HUES6 (cell line): ENCODE measurements around the gene PSMA2.
"Not testable (repeated sequence)": the region's sequence is repeated elsewhere in the genome, so short reads cannot be mapped to it uniquely, and the experiment has no call there.

ENCODE experiments used
- H3K27ac ChIP-seq: 2 replicates; pipeline ENCODE4 v1.7.0; 2013; ENCODE audit warnings: low read depth, mild to moderate bottlenecking, low read length, inconsistent platforms
- H3K27me3 ChIP-seq: 2 replicates; pipeline ENCODE4 v1.6.1; 2013; ENCODE audit warnings: low read length; ENCODE audit not compliant: control insufficient read depth, insufficient read depth
- H3K36me3 ChIP-seq: 2 replicates; pipeline ENCODE4 v1.6.1; 2013; ENCODE audit warnings: low read length; ENCODE audit not compliant: control insufficient read depth, insufficient read depth
- H3K4me1 ChIP-seq: 2 replicates; pipeline ENCODE4 v1.6.1; 2013; ENCODE audit warnings: low read length; ENCODE audit not compliant: control insufficient read depth, insufficient read depth
- H3K4me3 ChIP-seq: 2 replicates; pipeline ENCODE4 v1.5.1; 2013; ENCODE audit warnings: low read depth, low read length
- H3K9ac ChIP-seq: one replicate; pipeline ENCODE4 v1.6.1; 2013; ENCODE audit warnings: mild to moderate bottlenecking, low read length
- H3K9me3 ChIP-seq: 2 replicates; pipeline ENCODE4 v1.6.1; 2013; ENCODE audit warnings: low read depth, low read length; ENCODE audit not compliant: control insufficient read depth, insufficient read depth

PSMA2 gene

GRCh38 chr7:42902331-42902730, 29.6 kb downstream of the PSMA2 start:
- H3K4me3 ChIP-seq, result no peak overlapping the region
- H3K4me1 ChIP-seq, result no peaks in the 10 kb centered on the region
- no peaks in the 10 kb centered on the region for H3K9me3 ChIP-seq
- no peak overlapping the region for H3K27ac ChIP-seq
- no peak overlapping the region for H3K9ac ChIP-seq
- H3K27me3 ChIP-seq, result no peaks in the 10 kb centered on the region
- H3K36me3 ChIP-seq, result no peaks in the 10 kb centered on the region

GRCh38 chr7:42900842-42901241, 31.1 kb downstream of the PSMA2 start:
- Histone ChIP-seq H3K9ac (no peak overlapping the region), H3K4me1 (no peaks in the 10 kb centered on the region), H3K36me3 (no peaks in the 10 kb centered on the region), H3K27me3 (no peaks in the 10 kb centered on the region), H3K27ac (no peak overlapping the region), H3K9me3 (peaks cover 6% of the 10 kb centered on the region; the same call in 1 of the 2 replicates), H3K4me3 (no peak overlapping the region)

DNA sequence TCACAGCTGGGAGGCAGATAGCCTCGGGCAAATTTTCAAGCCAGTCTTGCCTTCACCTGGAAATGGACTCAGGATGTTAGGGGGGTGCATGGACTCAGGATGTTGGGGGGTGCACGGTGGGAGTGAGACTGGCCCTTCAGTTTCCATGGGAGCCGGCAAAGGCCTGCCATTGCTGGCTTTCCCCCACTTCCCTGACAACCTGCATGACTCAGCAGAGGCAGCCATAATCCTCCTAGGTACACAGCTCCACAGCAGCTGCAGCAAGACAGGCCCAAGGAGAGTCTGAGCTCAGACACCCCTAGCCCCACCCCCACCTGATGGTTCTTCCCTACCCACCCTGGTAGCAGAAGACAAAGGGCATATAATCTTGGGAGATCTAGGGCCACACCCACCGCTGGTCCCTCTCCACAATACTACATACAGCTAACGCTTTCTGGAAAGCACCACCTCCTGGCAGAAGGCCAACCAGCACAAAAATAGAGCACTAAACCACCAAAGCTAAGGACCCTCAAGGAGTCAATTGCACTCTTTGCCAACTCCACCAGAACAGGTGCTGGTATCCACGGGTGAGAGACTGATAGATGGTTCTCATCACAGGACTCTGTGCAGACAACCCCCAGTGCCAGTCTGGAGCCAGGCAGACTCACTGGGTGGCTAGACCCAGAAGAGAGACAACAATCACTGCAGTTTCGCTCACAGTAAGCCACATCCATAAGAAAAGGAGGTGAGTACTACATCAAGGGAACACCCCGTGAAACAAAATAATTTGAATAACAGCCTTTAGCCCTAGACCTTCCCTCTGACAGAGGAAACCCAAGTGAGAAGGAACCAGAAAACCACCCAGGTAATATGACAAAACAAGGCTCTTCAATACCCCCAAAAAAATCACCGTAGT, 38.4 kb downstream of the PSMA2 start:
- Histone ChIP-seq H3K9ac (peak overlapping the region; percentile 78), H3K27me3 (no peaks in the 10 kb centered on the region), H3K4me1 (peaks cover 13% of the 10 kb centered on the region), H3K9me3 (peaks cover 16% of the 10 kb centered on the region; the same call in 1 of the 2 replicates), H3K36me3 (no peaks in the 10 kb centered on the region), H3K27ac (peak overlapping the region; percentile 7; the same call in 1 of the 2 replicates), H3K4me3 (peak overlapping the region; percentile 30; the same call in 1 of the 2 replicates)

DNA sequence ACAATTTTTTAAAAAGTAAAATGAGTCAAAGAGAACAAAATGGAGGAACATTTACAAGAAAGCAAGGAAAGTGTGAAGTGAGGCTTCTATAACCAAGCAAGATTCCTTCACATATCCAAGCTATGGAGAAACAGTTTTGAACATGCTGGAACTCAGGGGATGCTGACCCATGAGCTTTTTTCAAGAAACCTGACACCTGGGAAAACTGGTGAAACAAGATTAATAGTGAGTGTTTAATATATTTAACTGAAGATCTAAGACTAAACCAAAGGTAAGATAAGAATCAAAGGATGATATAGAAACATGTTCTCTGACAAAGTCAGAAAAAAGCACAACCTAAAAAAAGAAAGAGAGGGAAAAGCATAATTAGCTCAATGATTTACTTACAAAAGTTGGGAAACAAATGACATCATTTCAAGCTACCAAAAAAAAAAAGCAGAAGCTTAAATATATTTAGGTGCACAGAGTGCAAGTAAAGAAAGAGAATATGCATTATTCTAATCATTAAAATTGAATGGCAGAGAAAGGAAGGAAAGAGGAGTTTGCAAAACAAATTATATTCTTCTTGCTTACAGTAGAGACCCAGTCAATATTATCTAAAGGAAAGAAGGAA, 45.0 kb downstream of the PSMA2 start:
- Histone ChIP-seq H3K27me3 (no peaks in the 10 kb centered on the region), H3K9me3 (no peaks in the 10 kb centered on the region), H3K4me3 (peak overlapping the region; percentile 60), H3K36me3 (0 out of 2 replicates have a peak, but pooled peaks cover 2% of the 10 kb centered on the region), H3K9ac (no peak overlapping the region), H3K27ac (no peak overlapping the region), H3K4me1 (peaks cover 10% of the 10 kb centered on the region)

GRCh38 chr7:42886129-42886528, 45.8 kb downstream of the PSMA2 start:
- no peak overlapping the region for H3K4me3 ChIP-seq
- H3K9me3 ChIP-seq, result no peaks in the 10 kb centered on the region
- no peak overlapping the region for H3K9ac ChIP-seq
- peaks cover 10% of the 10 kb centered on the region for H3K4me1 ChIP-seq
- H3K27me3 ChIP-seq, result no peaks in the 10 kb centered on the region
- H3K36me3 ChIP-seq, result 0 out of 2 replicates have a peak, but pooled peaks cover 2% of the 10 kb centered on the region
- H3K27ac ChIP-seq, result no peak overlapping the region

GRCh38 chr7:42885183-42885582, 46.8 kb downstream of the PSMA2 start:
- H3K27me3 ChIP-seq, H3K9me3 ChIP-seq, H3K4me1 ChIP-seq, H3K9ac ChIP-seq, H3K36me3 ChIP-seq, H3K4me3 ChIP-seq, H3K27ac ChIP-seq: not testable (repeated sequence)

DNA sequence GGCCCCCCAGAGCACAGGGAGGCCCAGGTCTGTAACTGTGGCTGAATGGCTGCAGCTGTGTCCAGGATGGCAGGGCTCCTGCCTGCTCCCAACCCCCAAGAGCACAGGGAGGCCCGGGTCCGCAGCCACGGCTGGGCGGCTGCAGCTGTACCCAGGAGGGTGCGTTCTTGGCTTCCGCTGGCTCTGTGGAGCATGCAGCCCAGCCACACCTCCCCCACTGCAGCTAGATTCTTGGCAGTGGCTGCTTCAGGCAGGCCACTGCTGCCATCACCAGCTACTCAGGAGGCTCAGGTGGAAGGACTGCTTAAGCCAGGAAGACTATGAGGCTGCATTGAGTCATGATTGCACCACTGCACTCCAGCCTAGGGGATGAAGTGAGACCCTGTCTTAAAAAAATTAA, 48.0 kb downstream of the PSMA2 start:
- H3K9ac ChIP-seq, result no peak overlapping the region
- H3K9me3 ChIP-seq, result peaks cover 6% of the 10 kb centered on the region; the same call in 1 of the 2 replicates
- peaks cover 6% of the 10 kb centered on the region; the same call in 1 of the 2 replicates for H3K36me3 ChIP-seq
- H3K27me3 ChIP-seq, result no peaks in the 10 kb centered on the region
- H3K4me1 ChIP-seq, result peaks cover 10% of the 10 kb centered on the region
- no peak overlapping the region for H3K27ac ChIP-seq
- no peak overlapping the region for H3K4me3 ChIP-seq

DNA sequence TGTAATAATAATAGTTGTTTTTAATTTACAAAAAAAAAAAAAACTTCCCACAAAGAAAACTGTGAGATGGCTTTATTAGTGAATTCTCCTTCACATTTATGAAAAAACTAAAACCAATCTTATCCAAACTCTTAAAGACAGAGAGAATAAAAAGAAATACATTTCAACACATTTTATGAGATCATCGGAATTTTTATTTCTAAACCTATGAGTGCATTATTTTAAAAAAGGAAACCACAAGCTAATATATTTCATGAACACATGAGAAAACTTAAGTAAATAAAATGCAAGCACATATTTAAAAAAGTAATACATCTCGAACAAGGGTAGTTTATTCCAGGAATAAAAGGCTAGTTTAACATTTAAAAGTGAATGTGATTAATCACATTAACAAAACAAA, 51.6 kb downstream of the PSMA2 start:
- Histone ChIP-seq H3K36me3 (peaks cover 6% of the 10 kb centered on the region; the same call in 1 of the 2 replicates), H3K27me3 (no peaks in the 10 kb centered on the region), H3K9me3 (peaks cover 12% of the 10 kb centered on the region; the same call in 1 of the 2 replicates), H3K27ac (no peak overlapping the region), H3K9ac (no peak overlapping the region), H3K4me3 (no peak overlapping the region), H3K4me1 (peaks cover 7% of the 10 kb centered on the region; the same call in 1 of the 2 replicates)

DNA sequence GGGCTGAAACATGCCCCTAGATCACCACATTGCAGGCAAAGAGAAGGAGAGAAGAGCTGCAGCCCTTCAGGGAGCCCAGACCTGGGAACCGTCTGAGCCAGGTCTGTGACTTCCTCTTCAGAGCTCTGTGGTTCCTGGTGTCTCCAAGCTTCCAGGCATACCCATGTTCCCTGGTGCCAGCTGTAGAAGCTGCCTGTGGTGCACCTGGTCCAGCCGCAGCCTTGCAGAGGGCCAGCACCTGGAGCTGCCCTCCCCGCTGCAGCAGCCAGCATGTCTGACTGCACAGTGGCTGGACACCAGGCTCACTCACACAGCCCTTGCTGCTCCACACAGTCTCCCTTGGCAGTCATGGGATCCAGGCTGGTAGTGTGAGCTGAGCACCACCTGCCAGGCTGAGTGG, 53.7 kb downstream of the PSMA2 start:
- Histone ChIP-seq H3K4me3 (no peak overlapping the region), H3K9ac (no peak overlapping the region), H3K4me1 (peaks cover 7% of the 10 kb centered on the region; the same call in 1 of the 2 replicates), H3K9me3 (peaks cover 12% of the 10 kb centered on the region), H3K27ac (no peak overlapping the region), H3K27me3 (no peaks in the 10 kb centered on the region), H3K36me3 (peaks cover 3% of the 10 kb centered on the region; the same call in 1 of the 2 replicates)

DNA sequence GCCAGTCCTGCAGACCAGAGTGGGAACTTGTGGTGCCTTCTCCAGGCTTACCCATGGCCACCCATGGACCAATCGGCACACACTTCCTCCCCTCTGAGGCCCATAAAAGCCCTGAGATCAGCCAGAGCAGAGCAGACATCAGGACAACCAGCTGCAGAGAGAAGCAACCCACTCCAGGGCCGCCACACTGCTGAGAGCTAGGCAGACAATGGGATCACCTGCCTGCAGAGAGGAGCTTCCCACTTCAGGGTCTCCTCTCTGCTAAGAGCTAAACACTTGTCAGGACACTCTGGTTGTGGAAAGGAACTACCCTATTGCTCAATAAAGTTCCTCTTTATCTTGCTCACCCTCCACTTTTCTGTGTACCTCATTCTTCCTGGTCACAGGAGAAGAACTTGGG, 54.1 kb downstream of the PSMA2 start:
- Histone ChIP-seq H3K36me3 (peaks cover 3% of the 10 kb centered on the region; the same call in 1 of the 2 replicates), H3K9me3 (peaks cover 12% of the 10 kb centered on the region), H3K4me3 (no peak overlapping the region), H3K4me1 (peaks cover 7% of the 10 kb centered on the region; the same call in 1 of the 2 replicates), H3K27me3 (no peaks in the 10 kb centered on the region), H3K9ac (no peak overlapping the region), H3K27ac (no peak overlapping the region)
